Measurements from ENCODE around the gene KCNG2. TPM values are rescaled to one million over a fixed set of nuclear protein-coding genes. Genes with fewer than 3 reads are reported as not detected.

The KCNG2 gene
- total and polyA plus RNA-seq, 2 donors (not counting 1 experiment from before 2014, with no cell fraction given): not detected

- intact Hi-C loops (cut with micrococcal nuclease): no loop called here
- no peak for ATAC-seq (ENCODE audit: low read depth)
- peaks cover 76% of the 10 kb centered on the region for H3K79me2 ChIP-seq (ENCODE audit: control insufficient read depth, insufficient read depth, low read length)
- H3K4me1 ChIP-seq (ENCODE audit: control insufficient read depth in 2 of 2, insufficient read depth in 2 of 2, low read length in 2 of 2): no peaks in the 10 kb centered on the region
- H3K9me3 Mint-ChIP-seq (ENCODE audit: insufficient read depth): no peaks in the 10 kb centered on the region
- no peaks in the 10 kb centered on the region for H3K27me3 ChIP-seq (replicated peaks in 1 of 4; ENCODE audit: control extremely low read depth in 1 of 4, control insufficient read depth in 3 of 4, insufficient read depth in 4 of 4, low read length in 3 of 4)
- CTCF ChIA-PET: no interaction called here
- H3K4me3 Mint-ChIP-seq: no peak overlapping the region
- POLR2A ChIA-PET: no interaction called here
- H3K36me3 ChIP-seq (replicated peaks in 1 of 2; ENCODE audit: control extremely low read depth in 1 of 2, control insufficient read depth in 1 of 2, extremely low read depth in 1 of 2, insufficient read depth in 2 of 2, low read length in 1 of 2): peaks cover 0 to 47% of the 10 kb centered on the region in 2 experiments
- 89% methylated on average over 9 of the region's 17 CpGs for WGBS (ENCODE audit: insufficient coverage)
- no peak overlapping the region for H2AFZ ChIP-seq (ENCODE audit: insufficient read depth, low read depth, low read length, poor library complexity, severe bottlenecking)
- no peak overlapping the region for H3K27ac Mint-ChIP-seq
- H3K4me1 Mint-ChIP-seq: no peaks in the 10 kb centered on the region
- H3K27me3 Mint-ChIP-seq: no peaks in the 10 kb centered on the region
- no peak overlapping the region for H3K4me3 ChIP-seq (ENCODE audit: control extremely low read depth in 1 of 5, extremely low read depth in 1 of 5, insufficient read depth in 1 of 5, low read depth in 2 of 5, low read length in 4 of 5)
- H3K9me3 ChIP-seq (ENCODE audit: control extremely low read depth in 1 of 3, control insufficient read depth in 2 of 3, insufficient read depth in 1 of 3, low read length in 2 of 3): peaks cover 0 to 23% (median 0%) of the 10 kb centered on the region in 3 donors
- H4K20me1 ChIP-seq (ENCODE audit: control insufficient read depth, insufficient read depth, low read length, poor library complexity, severe bottlenecking): peaks cover 65% of the 10 kb centered on the region
- no peak overlapping the region for H3K9ac ChIP-seq (ENCODE audit: low read length)
- no peak for DNase-seq
- TF ChIP-seq EZH2 (IDR thresholded peaks at IDR 0.05; ENCODE audit: borderline replicate concordance, insufficient read depth, low read depth, low read length, poor library complexity, severe bottlenecking) (no peak), CTCF (IDR thresholded peaks at IDR 0.05) (no peak)
- H3K4me2 ChIP-seq (replicated peaks; ENCODE audit: low read depth, low read length, poor library complexity, severe bottlenecking): no peak overlapping the region
- no peak overlapping the region for H3K27ac ChIP-seq (ENCODE audit: low read length in 2 of 2)
Measured at GRCh38 chr18:79922971-79923411, 125.3 kb downstream of the KCNG2 start.

- H3K4me3 ChIP-seq (ENCODE audit: control extremely low read depth in 1 of 5, extremely low read depth in 1 of 5, insufficient read depth in 1 of 5, low read depth in 2 of 5, low read length in 4 of 5): no peak overlapping the region
- Mint-ChIP-seq H3K9me3 (ENCODE audit: insufficient read depth) (peaks cover under 1% of the 10 kb centered on the region), H3K27ac (no peak overlapping the region), H3K4me3 (no peak overlapping the region), H3K27me3 (no peaks in the 10 kb centered on the region), H3K4me1 (no peaks in the 10 kb centered on the region)
- 94% methylated on average over 17 of the region's 26 CpGs for WGBS (ENCODE audit: insufficient coverage)
- peaks cover 65% of the 10 kb centered on the region for H4K20me1 ChIP-seq (ENCODE audit: control insufficient read depth, insufficient read depth, low read length, poor library complexity, severe bottlenecking)
- no peaks in the 10 kb centered on the region for H3K4me1 ChIP-seq (ENCODE audit: control insufficient read depth in 2 of 2, insufficient read depth in 2 of 2, low read length in 2 of 2)
- DNase-seq: no peak
- peaks cover 0 to 28% (median 5%) of the 10 kb centered on the region in 3 donors for H3K9me3 ChIP-seq (ENCODE audit: control extremely low read depth in 1 of 3, control insufficient read depth in 2 of 3, insufficient read depth in 1 of 3, low read length in 2 of 3)
- H3K79me2 ChIP-seq (ENCODE audit: control insufficient read depth, insufficient read depth, low read length): peaks cover 76% of the 10 kb centered on the region
- no peak for TF ChIP-seq EZH2 (IDR thresholded peaks at IDR 0.05; ENCODE audit: borderline replicate concordance, insufficient read depth, low read depth, low read length, poor library complexity, severe bottlenecking)
- TF ChIP-seq CTCF (IDR thresholded peaks at IDR 0.05): no peak
- ChIA-PET CTCF (no interaction called here), POLR2A (interaction anchor here (0.7 kb wide), 1 partner anchor 31 kb away, joined by 4 read pairs; no protein-coding TSS in a partner anchor)
- no peak overlapping the region for H3K27ac ChIP-seq (ENCODE audit: low read length in 2 of 2)
- intact Hi-C loops (cut with micrococcal nuclease): no loop called here
- no peak overlapping the region for H2AFZ ChIP-seq (ENCODE audit: insufficient read depth, low read depth, low read length, poor library complexity, severe bottlenecking)
- no peak overlapping the region for H3K9ac ChIP-seq (ENCODE audit: low read length)
- no peak overlapping the region for H3K4me2 ChIP-seq (replicated peaks; ENCODE audit: low read depth, low read length, poor library complexity, severe bottlenecking)
- peaks cover 0 to 49% of the 10 kb centered on the region in 2 experiments for H3K36me3 ChIP-seq (replicated peaks in 1 of 2; ENCODE audit: control extremely low read depth in 1 of 2, control insufficient read depth in 1 of 2, extremely low read depth in 1 of 2, insufficient read depth in 2 of 2, low read length in 1 of 2)
- no peaks in the 10 kb centered on the region for H3K27me3 ChIP-seq (replicated peaks in 1 of 4; ENCODE audit: control extremely low read depth in 1 of 4, control insufficient read depth in 3 of 4, insufficient read depth in 4 of 4, low read length in 3 of 4)
- ATAC-seq (ENCODE audit: low read depth): no peak
Measured at GRCh38 chr18:79923896-79924585, 126.3 kb downstream of the KCNG2 start.
